Activated CD4-positive, CD25-positive, alpha-beta regulatory T cell treated with anti-CD3 and anti-CD28 coated beads, Interleukin-2, amount 50 U/mL, for 16 hours (primary cell): ENCODE results near the gene EXOC4.
"Not testable (repeated sequence)": the region's sequence is repeated elsewhere in the genome, so short reads cannot be mapped to it uniquely, and the experiment has no call there.

Source experiments
- DNase-seq: peaks from one replicate; pipeline ENCODE4 v3.0.0-alpha.2; 2020; ENCODE audit warnings: low read depth, low spot score

Gene EXOC4

GRCh38 chr7:133746847-133747246 is 494.0 kb downstream of the EXOC4 start:
- no peak for DNase-seq

- DNase-seq = no peak
Measured at GRCh38 chr7:133748443-133749407, 495.8 kb downstream of the EXOC4 start.

- DNase-seq = no peak
Measured at GRCh38 chr7:133750287-133750686, 497.4 kb downstream of the EXOC4 start.

DNA sequence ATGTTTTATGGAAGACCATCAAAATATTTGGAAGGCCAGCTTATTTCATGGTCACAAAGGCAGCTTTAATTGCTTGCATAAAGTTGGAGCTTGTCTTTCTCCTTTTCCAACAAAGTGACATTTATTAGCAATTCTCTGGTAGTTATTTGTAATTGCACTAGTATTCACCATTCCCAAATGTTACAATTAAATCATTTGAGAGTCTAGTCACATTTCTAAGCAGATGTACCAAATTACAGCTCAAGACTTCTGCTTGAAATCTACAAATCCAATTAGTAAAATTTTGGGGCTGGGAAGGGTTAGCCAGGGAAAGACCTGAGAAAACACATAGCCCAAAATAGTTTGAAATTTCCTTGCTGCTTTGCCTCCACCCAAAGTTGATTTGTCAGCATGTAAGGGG is 498.2 kb downstream of the EXOC4 start:
- no peak for DNase-seq

GRCh38 chr7:133753513-133753912 is 500.6 kb downstream of the EXOC4 start:
- DNase-seq = no peak

DNA sequence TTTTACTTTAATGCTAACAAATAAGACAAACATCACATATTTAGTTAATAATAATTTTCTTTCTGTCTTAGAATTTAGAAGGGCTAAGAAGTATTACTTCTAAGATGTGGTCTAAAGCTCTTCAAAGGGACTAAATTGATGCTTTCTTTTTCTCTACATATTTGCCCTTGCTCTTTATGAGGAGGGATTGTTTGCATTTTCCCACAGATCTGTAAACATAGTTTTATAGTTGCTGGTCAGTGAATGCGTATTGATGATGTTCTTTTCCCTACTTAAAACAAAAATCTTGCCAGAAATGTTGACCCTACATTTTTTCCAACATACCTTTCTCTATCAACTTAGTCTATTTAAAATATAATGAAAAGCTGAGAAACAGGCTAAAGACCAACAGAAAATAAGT is 501.8 kb downstream of the EXOC4 start:
- no peak for DNase-seq

GRCh38 chr7:133755901-133756300 is 503.0 kb downstream of the EXOC4 start:
- no peak for DNase-seq

- DNase-seq = no peak
Measured at GRCh38 chr7:133761443-133761842, 508.6 kb downstream of the EXOC4 start.

DNA sequence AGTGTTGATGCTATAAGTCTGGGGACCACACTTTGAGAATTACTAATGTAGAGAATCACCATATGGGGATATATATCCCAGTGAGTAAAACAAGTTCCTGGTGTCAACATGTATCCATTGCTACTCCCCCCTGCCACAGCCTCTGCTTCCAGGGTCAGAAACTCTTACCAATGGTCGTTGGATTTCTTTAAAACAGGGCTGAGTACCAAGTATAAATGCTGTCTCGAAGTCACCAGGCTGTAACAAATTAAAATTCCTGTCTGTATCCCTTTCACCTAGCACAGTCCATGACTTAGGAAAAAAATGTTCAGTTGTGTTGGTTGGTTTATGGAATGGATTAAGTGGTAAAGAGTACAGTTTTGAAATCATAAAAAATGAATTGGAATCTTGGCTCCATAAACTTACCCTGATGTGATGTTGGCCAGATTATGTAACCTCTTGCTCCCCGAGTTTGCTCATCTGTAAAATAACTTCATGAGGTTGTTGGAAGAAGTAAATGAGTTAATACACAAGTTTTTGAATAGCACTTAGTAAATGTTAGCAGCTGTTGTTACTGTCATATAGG is 510.3 kb downstream of the EXOC4 start:
- no peak for DNase-seq

- DNase-seq = no peak
Measured at GRCh38 chr7:133769668-133770067, 516.8 kb downstream of the EXOC4 start.

- no peak for DNase-seq
Measured at GRCh38 chr7:133770863-133771492, 518.1 kb downstream of the EXOC4 start.

DNA sequence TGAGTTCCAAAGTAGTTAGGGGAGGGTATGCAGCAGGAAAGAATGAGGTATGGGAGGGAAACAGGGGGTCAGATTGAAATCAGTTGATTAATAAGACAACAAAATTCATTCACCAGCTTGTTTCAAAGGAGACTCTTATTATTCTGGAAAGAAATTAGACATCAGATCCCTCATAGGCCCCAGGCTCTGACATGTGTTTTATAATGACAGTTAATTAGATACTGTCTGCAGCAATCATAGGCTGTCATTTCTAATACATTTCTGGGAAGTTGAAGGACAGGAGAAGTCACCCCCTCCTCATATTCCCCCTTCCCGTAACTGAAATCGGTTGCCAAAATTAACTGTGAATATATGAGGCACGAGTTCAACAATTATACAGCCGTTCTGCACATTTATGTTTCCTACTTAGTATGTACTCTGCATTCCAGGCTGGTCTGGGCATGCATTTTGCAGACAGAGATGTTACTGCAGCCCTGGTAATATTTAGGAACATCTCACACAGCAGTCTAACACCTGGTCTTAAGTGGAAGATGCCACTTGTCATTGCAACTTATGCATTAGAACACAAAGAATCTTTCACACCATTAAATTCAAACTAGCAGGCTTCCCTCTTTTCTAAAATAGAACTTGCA is 519.0 kb downstream of the EXOC4 start:
- DNase-seq = no peak

DNA sequence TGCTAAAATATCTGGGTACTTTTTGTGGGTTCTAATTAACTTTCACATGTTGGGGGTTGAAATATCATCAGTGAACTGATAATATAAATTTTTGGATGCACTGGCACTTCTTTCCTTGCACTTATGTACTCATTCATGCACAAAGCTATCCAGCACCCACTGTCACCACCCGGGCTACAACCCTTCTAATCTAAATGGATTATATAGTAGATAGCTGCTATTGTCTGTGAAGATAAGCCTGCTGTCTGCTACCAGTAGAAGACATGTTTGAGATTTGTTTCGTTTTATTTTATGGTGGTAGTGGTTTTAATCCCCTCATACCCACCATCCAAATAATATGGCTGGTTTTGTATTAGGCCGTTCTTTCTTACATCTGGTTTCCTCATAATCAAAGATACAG is 520.7 kb downstream of the EXOC4 start:
- no peak for DNase-seq

GRCh38 chr7:133775201-133775600 is 522.3 kb downstream of the EXOC4 start:
- DNase-seq = no peak

DNA sequence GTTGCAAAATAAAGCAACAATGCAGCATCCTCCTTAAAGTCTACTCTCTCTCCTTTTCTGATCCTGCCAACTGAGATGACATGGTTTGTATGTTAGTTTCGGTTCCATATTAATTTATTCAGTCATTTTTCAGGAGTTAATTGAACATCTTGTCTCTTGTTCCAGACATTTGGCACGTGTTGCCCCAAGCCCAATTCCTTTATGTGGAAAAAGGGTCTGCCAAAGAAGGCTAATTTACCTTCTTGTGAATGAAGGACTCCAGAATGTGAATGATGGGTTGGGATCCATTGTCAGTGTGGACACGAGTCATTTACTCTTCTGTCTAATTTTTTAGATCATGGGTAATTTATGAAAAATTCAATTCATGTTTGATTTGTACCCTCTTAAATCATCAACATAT is 523.4 kb downstream of the EXOC4 start:
- no peak for DNase-seq

GRCh38 chr7:133777701-133778100 is 524.8 kb downstream of the EXOC4 start:
- DNase-seq = no peak

DNA sequence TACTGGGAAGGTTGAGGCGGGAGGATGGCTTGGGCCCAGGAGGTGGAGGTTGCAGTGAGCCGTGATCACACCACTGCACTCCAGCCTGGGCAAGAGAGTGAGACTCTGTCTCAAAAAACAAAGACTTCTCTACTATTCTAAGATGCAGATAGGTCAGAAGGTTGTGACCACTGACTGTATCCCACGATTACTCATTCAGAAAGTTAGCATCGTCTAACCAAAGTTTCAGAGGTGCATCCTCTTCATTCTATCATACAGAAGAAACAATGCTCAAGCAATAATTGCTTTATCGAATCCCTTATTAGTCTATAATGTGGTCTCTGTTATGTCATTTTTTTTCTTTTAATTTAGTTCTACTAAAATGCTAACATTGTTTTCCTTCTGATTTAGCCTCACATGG is 525.6 kb downstream of the EXOC4 start:
- DNase-seq = no peak

GRCh38 chr7:133779538-133779937 is 526.7 kb downstream of the EXOC4 start:
- DNase-seq = not testable (repeated sequence)

GRCh38 chr7:133780912-133781311 is 528.0 kb downstream of the EXOC4 start:
- DNase-seq = no peak

GRCh38 chr7:133781486-133782090 is 528.7 kb downstream of the EXOC4 start:
- no peak for DNase-seq

GRCh38 chr7:133782470-133782869 is 529.6 kb downstream of the EXOC4 start:
- no peak for DNase-seq

DNA sequence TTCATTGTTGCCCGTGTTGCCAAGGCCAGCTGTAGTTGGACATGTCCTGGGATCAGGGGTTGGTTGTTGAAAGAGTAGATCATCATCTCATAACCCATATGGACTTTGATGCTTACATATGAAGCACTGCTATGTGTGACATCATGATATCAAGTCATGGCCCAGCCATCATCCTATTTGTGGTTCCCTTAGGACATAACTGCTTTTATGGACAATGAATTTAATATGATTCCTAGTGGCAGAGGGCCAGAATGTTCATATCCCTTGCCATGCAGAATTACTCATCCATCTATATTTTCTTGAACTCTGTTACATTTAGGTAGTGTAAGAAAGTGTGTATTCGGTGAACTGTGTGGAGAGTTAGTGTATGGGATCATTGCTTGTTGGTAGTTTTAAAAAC is 530.4 kb downstream of the EXOC4 start:
- no peak for DNase-seq
